SK-N-MC (cell line): ENCODE results near the gene OTOL1.
"Not testable (repeated sequence)": the region's sequence is repeated elsewhere in the genome, so short reads cannot be mapped to it uniquely, and the experiment has no call there.

ENCODE experiments used
- DNase-seq: peaks from one replicate; pipeline ENCODE4 v3.0.0-alpha.2; 2011; ENCODE audit warnings: low read depth, low spot score
- H3K27ac ChIP-seq: fragments of 200-600 bp; sonication (generic); 2 replicates; pipeline ENCODE4 v1.5.1; 2016; ENCODE audit warnings: mixed run types
- H3K36me3 ChIP-seq: fragments of 200-600 bp; sonication (generic); 2 replicates; pipeline ENCODE4 v1.6.1; 2017; ENCODE audit warnings: antibody characterized with exemption, low read length, mixed read lengths; ENCODE audit not compliant: insufficient read depth
- H3K4me3 ChIP-seq: fragments of 200-600 bp; sonication (generic); 2 replicates; pipeline ENCODE4 v1.5.1; 2016
- H3K9ac ChIP-seq: fragments of 200-600 bp; sonication (generic); 2 replicates; pipeline ENCODE4 v1.8.0; 2017; ENCODE audit warnings: mixed run types, mixed read lengths; ENCODE audit not compliant: insufficient read length
- H3K9me3 ChIP-seq: fragments of 200-600 bp; sonication (generic); 2 replicates; pipeline ENCODE4 v1.6.1; 2017; ENCODE audit warnings: low read depth, mild to moderate bottlenecking, antibody characterized with exemption, low read length, moderate library complexity, mixed read lengths
- EZH2 ChIP-seq: fragments of 200-600 bp; sonication (generic); IDR thresholded peaks from one replicate; pipeline ENCODE4 v1.6.1; 2017; ENCODE audit warnings: antibody characterized with exemption
- FOXP2 ChIP-seq: optimal IDR thresholded peaks from 2 replicates; pipeline ENCODE3; 2011; ENCODE audit warnings: mild to moderate bottlenecking, moderate library complexity; ENCODE audit not compliant: insufficient read depth; ENCODE audit errors: extremely low read length, control extremely low read depth
- POLR2AphosphoS5 ChIP-seq: IDR thresholded peaks from 2 replicates; pipeline ENCODE4 v1.6.1; 2012; ENCODE audit warnings: mild to moderate bottlenecking, low read depth, low read length, borderline replicate concordance

The OTOL1 gene

DNA sequence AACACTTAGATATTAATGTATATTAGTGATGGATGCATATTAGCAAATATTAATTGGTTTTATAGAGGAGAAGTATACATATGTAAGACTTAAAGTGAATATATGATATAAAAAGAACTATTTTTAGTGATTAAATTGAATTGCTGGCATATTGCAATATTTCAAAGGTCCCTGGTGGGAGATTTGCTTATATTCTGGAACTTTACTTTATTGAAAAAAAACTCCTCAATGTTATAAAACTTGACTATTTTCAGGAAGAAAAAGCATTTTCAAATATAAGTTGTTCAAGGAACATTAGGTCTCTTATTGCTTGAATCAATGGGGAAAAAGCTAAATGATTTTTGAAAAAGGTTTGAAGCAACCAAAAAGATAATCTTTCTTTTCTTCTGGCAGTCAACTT lies 21.4 kb upstream of the OTOL1 start:
- no peaks in the 10 kb centered on the region for H3K36me3 ChIP-seq
- H3K9me3 ChIP-seq = no peaks in the 10 kb centered on the region
- H3K4me3 ChIP-seq = no peak overlapping the region
- H3K9ac ChIP-seq = no peak overlapping the region
- no peak overlapping the region for H3K27ac ChIP-seq
- no peak for DNase-seq
- TF ChIP-seq EZH2 (no peak), POLR2AphosphoS5 (no peak), FOXP2 (no peak)

DNA sequence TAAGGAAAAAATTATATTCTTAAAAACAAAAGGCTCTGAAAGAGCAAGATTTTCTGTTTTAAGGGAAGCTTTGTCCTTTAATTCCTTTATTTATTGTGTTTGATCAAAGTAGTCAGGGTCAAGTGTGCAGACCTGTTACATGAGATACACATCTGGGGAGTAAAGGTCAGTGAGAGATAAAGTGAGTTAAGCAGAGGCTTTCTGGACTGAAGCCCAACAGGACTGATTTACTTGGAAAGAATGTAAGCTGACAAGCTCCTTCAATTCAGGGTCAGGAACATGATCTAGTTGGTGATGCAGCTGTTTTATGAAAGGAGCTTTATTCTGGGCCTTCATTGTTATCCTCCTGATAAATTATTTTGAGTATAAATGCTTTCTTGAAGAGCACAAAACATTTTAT lies 20.7 kb upstream of the OTOL1 start:
- Histone ChIP-seq H3K27ac (no peak overlapping the region), H3K9ac (no peak overlapping the region), H3K36me3 (no peaks in the 10 kb centered on the region), H3K4me3 (no peak overlapping the region), H3K9me3 (no peaks in the 10 kb centered on the region)
- DNase-seq = no peak
- TF ChIP-seq POLR2AphosphoS5 (no peak), FOXP2 (no peak), EZH2 (no peak)

DNA sequence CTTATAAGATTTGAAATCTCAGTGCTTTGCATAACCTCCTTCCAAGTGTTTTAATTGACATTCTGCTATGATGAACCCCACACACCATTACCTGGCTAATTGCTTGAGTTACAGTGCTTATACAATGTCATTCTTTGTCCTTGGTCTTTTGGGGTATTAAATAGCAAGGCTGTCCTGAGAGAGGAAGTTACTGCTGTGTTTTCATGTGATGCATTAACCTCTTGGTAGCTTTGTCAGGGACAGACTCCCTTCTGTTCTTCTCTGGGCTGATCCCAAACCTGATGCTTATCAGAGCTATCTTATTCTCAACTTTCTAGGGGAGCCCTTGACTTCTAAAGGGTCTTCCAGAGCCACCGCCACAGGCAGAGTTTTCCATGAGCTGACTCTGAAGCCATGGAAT lies 12.4 kb upstream of the OTOL1 start:
- Histone ChIP-seq H3K9me3 (no peaks in the 10 kb centered on the region), H3K4me3 (no peak overlapping the region), H3K27ac (no peak overlapping the region), H3K9ac (no peak overlapping the region), H3K36me3 (no peaks in the 10 kb centered on the region)
- TF ChIP-seq POLR2AphosphoS5 = no peak
- no peak for TF ChIP-seq FOXP2
- TF ChIP-seq EZH2 = no peak
- no peak for DNase-seq

DNA sequence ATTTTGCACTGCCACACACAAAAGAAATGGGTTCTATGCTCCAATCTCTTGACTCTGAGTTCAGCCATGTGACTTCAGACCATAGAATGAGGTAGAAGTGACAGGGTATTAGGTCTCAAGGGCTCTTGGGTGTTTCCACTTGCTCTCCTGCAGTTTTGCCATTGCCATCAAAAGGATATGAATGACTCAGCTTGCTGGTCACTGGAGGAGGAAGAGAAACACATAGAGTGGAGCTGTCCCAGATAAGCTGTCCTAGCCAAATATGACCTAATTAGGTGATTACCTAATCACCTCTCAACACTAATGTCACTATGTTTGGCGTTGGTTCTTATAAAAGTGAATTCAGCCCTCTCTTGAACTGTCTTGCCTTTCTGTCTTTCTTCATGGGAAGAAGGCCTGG lies 8.3 kb upstream of the OTOL1 start:
- H3K9me3 ChIP-seq, H3K9ac ChIP-seq, H3K27ac ChIP-seq, H3K36me3 ChIP-seq, H3K4me3 ChIP-seq, DNase-seq: not testable (repeated sequence)

DNA sequence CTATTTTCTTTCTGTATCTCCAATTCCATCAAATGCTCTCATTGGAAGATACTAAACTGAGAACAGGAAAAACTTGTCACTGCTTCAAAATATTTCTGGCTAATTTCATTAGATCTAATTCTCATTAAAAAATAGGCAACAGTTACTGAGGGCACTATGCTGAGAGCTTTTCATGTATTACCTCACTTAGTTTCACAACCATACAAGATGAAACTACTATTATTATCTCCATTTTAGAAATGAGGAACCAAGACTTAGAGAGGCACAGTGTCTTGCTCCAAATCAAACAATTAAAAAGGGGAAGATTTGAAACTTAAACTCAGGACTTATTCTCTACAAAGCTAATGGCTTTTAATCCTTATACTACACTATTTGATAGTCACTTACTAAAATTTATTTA lies 7.2 kb upstream of the OTOL1 start:
- no peaks in the 10 kb centered on the region for H3K36me3 ChIP-seq
- no peak for TF ChIP-seq POLR2AphosphoS5
- no peak for TF ChIP-seq EZH2
- no peak for TF ChIP-seq FOXP2
- H3K9me3 ChIP-seq = peaks cover 5% of the 10 kb centered on the region; the same call in 1 of the 2 replicates
- DNase-seq = no peak
- no peak overlapping the region for H3K9ac ChIP-seq
- H3K4me3 ChIP-seq = no peak overlapping the region
- H3K27ac ChIP-seq = no peak overlapping the region

DNA sequence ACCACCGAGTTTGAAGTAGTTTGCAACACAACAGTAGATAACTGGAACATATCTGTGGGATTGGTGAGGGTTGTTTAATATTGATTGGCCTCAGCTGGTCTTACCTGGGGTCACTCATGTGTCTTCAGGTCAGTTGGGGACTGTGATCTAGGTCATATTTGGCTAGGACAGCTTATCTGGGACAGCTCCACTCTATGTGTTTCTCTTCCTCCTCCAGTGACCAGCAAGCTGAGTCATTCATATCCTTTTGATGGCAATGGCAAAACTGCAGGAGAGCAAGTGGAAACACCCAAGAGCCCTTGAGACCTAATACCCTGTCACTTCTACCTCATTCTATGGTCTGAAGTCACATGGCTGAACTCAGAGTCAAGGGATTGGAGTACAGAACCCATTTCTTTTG lies 5.8 kb upstream of the OTOL1 start:
- not testable (repeated sequence) for H3K9ac ChIP-seq, H3K9me3 ChIP-seq, H3K36me3 ChIP-seq, DNase-seq, H3K4me3 ChIP-seq, H3K27ac ChIP-seq

DNA sequence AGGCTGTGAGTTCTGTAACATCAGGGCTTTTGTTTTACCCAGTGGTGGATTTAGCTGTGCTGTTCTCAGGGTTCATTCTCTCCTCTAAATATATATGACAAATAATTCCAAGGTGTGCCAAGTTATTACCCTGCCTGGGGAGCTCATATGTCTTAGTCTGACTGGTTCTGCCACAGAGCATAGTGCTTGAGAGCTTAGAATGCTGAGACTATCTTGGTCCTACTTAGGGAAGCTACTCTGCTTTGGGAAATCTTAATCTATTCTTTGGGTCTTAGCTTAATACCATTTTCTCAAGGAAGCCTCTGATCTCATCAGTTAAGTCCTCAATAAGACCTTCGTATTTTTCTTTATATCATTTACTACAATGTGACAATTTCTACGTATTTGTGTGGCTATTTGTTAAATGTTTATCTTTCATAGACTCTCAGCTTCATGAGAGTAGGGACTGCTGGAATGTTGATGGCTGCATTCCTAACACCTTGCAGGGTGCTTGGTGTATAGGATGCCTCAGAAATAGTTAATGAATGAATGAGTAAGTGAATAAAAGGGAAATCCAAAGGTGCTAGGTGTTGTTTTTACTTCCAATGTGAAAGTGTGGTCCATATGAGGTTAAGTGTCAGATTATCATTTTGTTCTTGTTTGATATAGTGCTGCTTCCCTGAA lies 1.8 kb downstream of the OTOL1 start:
- Histone ChIP-seq H3K36me3 (no peaks in the 10 kb centered on the region), H3K4me3 (no peak overlapping the region), H3K9me3 (peaks cover 10% of the 10 kb centered on the region; the same call in 1 of the 2 replicates), H3K27ac (no peak overlapping the region), H3K9ac (no peak overlapping the region)
- DNase-seq = no peak
- TF ChIP-seq EZH2 (no peak), FOXP2 (no peak), POLR2AphosphoS5 (no peak)

DNA sequence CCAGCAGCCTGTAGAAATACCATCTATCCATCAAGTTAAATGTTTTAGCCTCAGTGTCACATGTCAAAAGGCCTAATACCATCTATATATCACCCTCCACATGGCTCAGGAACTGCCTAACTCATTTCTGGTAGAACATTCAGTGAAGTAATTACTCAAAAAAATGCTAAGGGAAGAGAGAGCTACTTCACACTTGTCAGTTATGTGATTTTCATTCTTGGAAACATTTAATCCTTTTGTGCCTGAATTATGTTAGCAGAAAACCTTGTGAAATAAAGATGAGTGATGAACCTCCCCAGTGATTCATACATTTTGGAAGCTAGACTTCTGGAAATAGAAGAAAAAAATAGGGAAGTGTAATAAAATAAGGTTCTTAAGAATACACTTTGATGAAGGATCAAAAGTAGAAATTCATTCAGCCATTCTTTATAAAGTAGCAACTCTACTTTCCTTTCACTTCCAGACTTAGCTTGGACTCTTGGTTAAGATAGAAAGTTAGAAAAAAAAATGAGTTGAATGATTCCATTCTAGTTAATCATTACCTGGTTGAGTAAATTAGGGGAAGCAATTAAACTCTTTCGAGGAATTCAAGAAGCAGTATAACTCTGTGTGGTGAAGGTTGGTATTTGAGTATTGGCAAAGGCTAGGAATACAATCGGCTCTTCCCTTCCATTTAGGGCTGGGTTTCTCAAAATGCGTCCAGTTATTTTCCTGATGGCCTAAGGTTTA lies 3.6 kb downstream of the OTOL1 start:
- H3K9ac ChIP-seq = no peak overlapping the region
- no peaks in the 10 kb centered on the region for H3K36me3 ChIP-seq
- no peak overlapping the region for H3K27ac ChIP-seq
- H3K4me3 ChIP-seq = no peak overlapping the region
- peaks cover 1% of the 10 kb centered on the region; the same call in 1 of the 2 replicates for H3K9me3 ChIP-seq
- no peak for DNase-seq
- TF ChIP-seq FOXP2 (no peak), EZH2 (no peak), POLR2AphosphoS5 (no peak)

DNA sequence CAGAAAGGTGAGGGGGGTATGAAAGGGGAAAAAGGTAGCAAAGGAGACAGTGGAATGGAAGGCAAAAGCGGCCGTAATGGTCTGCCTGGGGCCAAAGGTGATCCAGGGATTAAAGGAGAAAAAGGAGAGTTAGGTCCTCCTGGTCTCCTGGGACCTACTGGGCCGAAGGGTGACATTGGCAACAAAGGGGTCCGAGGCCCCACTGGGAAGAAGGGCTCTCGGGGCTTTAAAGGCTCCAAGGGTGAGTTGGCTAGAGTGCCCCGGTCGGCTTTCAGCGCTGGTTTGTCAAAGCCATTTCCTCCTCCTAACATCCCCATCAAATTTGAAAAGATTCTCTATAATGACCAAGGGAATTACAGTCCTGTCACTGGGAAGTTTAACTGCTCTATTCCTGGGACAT lies 6.7 kb downstream of the OTOL1 start:
- H3K9me3 ChIP-seq = no peaks in the 10 kb centered on the region
- TF ChIP-seq EZH2 (no peak), POLR2AphosphoS5 (no peak), FOXP2 (no peak)
- no peak for DNase-seq
- H3K9ac ChIP-seq = no peak overlapping the region
- no peaks in the 10 kb centered on the region for H3K36me3 ChIP-seq
- H3K27ac ChIP-seq = no peak overlapping the region
- no peak overlapping the region for H3K4me3 ChIP-seq
